GM19351 (cell line): Measurements from ENCODE around the gene NTN1.

Experiments used
- ATAC-seq: cut with Tn5 transposase; IDR thresholded peaks from one replicate; pipeline ENCODE4 v1.9.1; 2021; ENCODE audit warnings: mild to moderate bottlenecking, moderate library complexity; ENCODE audit not compliant: unreplicated experiment

NTN1 gene

GRCh38 chr17:9266697-9267117, 245.4 kb downstream of the NTN1 start:
- no peak for ATAC-seq

DNA sequence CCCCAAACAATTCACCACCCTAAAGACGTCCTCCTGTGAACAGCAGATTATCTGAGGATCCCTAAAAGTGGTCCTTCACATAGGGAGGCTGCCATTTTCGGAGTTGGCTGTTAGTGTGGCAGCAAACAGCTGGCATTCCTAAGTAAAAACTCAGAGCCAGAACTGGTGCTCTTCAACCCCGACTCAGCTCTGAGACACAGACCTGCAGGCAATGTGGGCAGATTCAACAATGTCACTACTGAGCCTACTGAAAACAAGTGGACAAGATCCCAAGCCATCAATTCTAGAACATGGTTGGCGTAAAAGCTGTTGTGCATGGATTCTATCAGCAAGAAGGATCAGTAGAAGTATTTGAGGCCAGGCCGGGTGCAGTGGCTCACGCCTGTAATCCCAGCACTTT, 247.2 kb downstream of the NTN1 start:
- no peak for ATAC-seq

GRCh38 chr17:9269350-9270035, 248.2 kb downstream of the NTN1 start:
- ATAC-seq, result no peak

- ATAC-seq, result no peak
Observed at GRCh38 chr17:9270921-9271320, 249.6 kb downstream of the NTN1 start.

- no peak for ATAC-seq
Observed at GRCh38 chr17:9271989-9272388, 250.7 kb downstream of the NTN1 start.

DNA sequence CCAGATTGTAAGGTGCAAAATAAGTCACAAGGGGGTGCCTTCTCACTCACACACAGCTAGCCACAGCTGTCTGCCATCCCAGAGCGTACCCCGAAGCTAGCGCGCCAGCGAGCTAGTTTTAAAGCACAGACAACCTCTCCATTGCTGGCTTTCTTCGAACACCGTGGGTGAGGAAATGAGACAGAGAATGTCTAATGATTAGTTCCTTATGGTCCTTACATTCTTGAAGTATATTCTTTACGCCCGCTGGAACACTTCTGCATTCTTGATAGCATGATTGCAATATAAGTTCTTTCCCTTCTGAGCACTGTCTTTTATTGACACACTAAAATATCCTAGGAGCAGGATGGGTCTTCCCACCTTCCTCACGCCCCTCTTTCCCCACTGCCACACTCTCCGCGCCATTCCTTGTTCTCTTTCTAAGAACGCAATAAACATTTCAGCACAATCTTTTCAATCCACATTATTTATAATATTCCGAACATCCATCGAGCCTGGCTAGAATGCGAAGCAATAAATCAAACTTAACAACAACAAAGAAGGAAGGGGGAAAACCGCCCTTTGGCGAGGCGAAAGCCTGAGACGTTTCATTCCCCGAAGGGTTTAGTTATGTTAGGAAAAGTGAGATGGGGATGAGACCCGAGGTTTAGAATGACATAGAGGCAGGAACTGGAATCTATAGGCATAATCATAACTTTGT, 251.3 kb downstream of the NTN1 start:
- no peak for ATAC-seq

DNA sequence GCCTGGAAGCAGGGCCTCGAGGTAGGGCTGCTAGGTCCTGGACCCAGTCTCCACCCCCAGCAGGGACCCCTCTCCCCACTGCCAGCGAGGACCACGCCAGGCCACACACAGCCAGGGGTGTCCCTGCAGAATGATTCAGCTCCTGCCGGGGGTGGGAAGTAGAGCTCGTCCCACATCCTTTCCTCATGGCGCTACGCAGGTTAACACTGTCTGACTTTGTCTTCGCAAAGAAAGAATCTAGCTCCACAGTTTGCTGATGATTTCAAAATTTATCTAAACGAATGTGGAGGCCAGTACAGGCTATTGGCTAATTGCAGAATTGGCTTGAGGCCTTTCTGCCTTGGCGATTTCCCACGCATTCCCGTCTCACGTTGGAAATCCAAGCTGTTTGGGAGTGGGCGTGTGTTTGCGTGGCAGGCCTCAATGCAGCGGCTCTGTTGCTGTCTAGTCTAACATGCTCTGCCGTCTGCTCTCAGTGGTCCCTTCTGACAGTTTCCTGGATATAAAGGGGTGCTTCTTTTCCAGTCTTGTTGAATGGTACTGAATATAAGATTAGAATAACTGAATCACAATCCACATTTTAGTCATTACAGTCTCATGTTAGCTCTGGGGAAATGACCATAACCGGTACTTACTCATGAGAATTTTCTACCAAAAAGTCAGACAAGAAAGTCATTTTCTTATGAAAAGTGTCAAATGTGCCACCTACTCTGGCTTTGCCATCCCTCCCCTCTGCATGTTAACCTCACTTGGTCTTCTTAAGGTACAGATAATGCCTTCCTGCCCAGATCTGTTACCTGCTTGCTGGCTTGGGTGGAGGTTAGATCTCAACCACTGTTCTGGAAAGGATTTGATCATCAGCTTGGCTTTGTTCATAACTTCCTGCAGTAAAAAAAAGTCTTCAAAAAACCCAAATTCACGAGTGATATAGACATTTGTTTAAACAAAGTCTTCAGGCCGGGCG, 252.4 kb downstream of the NTN1 start:
- no peak for ATAC-seq

DNA sequence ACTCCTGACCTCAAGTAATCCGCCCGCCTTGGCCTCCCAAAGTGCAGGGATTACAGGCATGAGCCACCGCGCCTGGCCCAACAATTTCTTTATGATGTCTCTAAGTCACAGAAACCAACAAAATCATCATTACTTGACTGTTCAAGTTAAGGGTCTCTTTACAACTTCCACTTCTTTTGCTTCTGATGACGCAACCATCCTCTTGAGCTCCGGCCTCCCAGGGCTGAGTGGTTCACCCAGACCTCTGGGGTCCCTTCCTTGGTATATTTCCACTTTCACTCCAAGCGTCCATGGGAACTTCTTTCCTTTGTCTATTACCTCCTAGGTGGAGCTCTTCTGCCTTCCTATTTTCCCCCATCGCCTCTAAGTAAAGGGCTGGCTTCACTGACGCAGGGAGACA, 253.7 kb downstream of the NTN1 start:
- no peak for ATAC-seq

- no peak for ATAC-seq
Observed at GRCh38 chr17:9279893-9280292, 258.6 kb downstream of the NTN1 start.

GRCh38 chr17:9283909-9284308, 262.6 kb downstream of the NTN1 start:
- ATAC-seq, result no peak

GRCh38 chr17:9284884-9285283, 263.6 kb downstream of the NTN1 start:
- no peak for ATAC-seq

DNA sequence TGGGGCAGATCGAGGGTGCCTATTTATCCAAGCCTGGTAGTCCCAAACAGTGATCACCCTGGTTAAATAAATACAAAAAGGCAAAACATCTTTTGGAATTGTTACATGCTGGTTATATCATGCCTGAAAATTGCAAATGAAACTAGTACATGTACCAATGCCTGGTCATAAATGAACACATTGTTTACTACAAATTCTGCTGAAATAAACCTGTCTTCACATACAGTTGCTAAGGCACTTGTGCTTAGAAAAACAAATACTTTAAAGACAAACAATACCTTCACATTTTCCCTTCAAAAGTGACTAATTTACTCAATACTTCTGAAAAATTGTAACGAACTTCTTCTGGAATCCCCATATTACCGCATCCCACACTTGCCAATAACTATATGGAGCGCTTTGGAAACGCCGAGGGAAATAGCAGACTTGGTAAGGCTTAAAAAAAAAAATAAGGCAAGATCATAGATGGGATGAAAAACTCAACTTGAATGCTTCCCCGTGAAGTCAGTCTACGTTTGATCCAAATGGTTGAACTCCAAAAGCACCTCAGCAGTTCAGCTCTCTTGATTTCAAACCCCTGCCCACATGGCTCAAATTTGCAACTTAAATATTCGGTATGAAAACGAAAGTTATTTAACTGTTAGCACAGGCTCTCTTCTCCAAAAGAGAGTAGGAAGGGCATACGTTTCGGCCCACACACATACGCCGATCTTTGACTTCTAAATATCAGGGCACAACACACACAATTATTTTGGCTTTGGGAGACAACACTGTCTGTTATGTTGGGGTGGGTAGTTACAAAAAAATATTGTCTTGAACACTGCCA, 264.5 kb downstream of the NTN1 start:
- no peak for ATAC-seq

- ATAC-seq, result no peak
Observed at GRCh38 chr17:9286434-9286833, 265.1 kb downstream of the NTN1 start.

- no peak for ATAC-seq
Observed at GRCh38 chr17:9287306-9287705, 266.0 kb downstream of the NTN1 start.

GRCh38 chr17:9290226-9290613, 268.9 kb downstream of the NTN1 start:
- no peak for ATAC-seq

DNA sequence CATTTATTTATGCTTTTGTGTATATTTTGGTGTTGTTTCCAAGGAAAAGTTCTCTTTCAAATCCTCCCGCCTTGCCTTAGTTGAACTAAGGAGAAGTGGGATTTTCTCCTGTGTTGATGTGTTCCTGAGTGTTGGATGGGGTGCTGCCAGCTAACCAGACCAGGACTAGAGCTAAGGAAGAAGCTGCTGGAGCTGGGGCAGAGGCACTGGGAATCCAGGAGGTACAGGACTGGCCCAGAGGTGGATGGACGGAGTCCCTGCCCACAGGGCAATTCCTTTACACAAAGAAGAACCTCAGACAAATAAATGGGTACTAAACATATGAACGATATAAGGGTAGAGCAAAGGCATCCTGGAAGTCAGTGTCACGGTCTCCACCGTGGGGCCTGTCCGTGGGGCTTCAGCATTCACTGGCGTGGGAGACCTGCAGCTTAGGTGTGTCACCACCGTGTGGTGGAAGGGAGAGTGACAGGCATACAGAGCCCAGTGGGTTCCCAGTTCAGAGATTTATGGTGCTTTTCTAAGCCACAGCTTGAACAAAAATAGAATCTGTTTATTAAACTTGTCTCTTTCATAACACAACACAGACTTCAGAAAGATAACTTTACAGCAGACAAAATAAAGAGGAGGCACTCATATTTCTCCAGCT, 270.7 kb downstream of the NTN1 start:
- ATAC-seq, result no peak

DNA sequence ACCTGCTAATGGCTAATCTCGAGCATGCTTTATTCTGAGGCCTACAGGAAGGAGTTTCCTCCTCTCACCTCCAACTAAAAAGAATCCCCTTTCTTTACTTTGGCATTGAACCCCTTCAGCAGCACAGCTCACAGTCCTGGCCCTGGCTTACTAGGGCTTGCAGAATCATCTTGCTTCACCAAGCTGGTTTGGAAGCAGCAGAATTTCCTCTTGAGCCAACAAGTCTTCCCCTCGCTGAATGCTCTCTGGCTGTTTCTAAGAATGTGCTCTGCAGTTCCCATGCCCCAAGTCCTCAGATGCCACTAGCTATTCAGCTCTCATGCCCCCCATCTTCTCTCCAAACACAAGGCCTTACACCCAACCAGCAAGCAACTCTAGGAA, 271.2 kb downstream of the NTN1 start:
- ATAC-seq, result no peak
